CD4-positive, alpha-beta T cell treated with Interleukin-6 at 100 ng/mL for 8 hours (primary cell): Measurements from ENCODE around the gene C7orf57.

Experiments
- DNase-seq: peaks from one replicate; pipeline ENCODE4 v3.0.0-alpha.2; 2020; ENCODE audit warnings: mixed read lengths, low spot score

Gene C7orf57

GRCh38 chr7:48109848-48110663, 74.7 kb downstream of the C7orf57 start:
- peak; percentile 89 for DNase-seq

- DNase-seq, result no peak
Observed at GRCh38 chr7:48110868-48111267, 75.5 kb downstream of the C7orf57 start.
